ENCODE results near the gene UCN. TPM values are rescaled to one million over a fixed set of nuclear protein-coding genes. Genes with fewer than 3 reads are reported as not detected.
A peak's percentile ranks its signal among the peaks of the same experiment; 100 is the strongest.

The UCN gene
- total and polyA plus RNA-seq, 2 of the 4 experiments (the other 2 are of a cell fraction), result 0.22 TPM; not detected in 1

DNA sequence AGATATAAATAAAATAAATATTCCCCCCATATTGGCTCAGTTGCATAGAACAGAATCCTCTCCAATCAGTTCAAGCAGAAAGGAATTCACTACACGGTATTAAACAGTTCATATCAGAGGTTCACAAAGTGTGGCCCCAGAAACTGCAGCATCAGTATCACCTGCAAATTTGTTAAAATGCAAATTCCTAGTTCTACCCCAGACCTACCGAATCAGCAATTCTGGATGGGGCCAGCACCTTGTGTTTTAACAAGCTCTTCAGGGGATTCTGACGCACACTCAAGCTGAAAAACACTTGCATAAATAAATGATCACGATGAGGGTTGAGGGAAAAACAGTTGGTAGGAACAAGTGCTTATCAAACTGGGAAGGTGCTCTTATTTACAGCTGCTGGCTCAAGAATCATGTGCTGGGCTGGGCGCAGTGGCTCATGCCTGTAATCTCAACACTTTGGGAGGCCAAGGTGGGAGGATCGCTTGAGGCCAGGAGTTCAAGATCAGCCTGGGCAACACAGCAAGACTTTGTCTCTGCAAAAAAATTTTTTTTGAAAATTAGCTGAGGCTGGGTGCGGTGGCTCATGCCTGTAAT, 42.0 kb upstream of the UCN start:
- Histone ChIP-seq H2AK5ac (ENCODE audit: low read depth, low read length) (no peak overlapping the region), H2BK120ac (ENCODE audit: low read depth, low read length) (no peak overlapping the region), H3K27me3 (ENCODE audit: control insufficient read depth, insufficient read depth, low read length) (no peaks in the 10 kb centered on the region), H3K36me3 (ENCODE audit: control insufficient read depth, insufficient read depth, low read length) (no peaks in the 10 kb centered on the region), H4K5ac (ENCODE audit: low read depth, low read length) (no peak overlapping the region), H4K91ac (ENCODE audit: insufficient read depth, low read depth, low read length) (no peak overlapping the region), H3K79me1 (ENCODE audit: low read depth in 1 of 2, low read length in 2 of 2) (peaks cover 27 to 59% of the 10 kb centered on the region in 2 experiments), H3K4ac (ENCODE audit: low read depth, low read length) (no peak overlapping the region), H4K20me1 (ENCODE audit: insufficient read depth, low read length) (peaks cover 8% of the 10 kb centered on the region), H3K56ac (ENCODE audit: extremely low read depth, insufficient read depth, low read length) (no peak overlapping the region), H3K4me2 (ENCODE audit: low read depth, low read length) (no peak overlapping the region), H3K9ac (ENCODE audit: low read depth, low read length) (no peak overlapping the region), H3K9me3 (ENCODE audit: control insufficient read depth, insufficient read depth, low read length) (no peaks in the 10 kb centered on the region), H3K23ac (ENCODE audit: low read depth, low read length) (no peak overlapping the region), H2AFZ (replicated peaks; ENCODE audit: low read length, poor library complexity) (no peak overlapping the region), H3K27ac (ENCODE audit: insufficient read depth, low read length) (no peak overlapping the region), H2BK5ac (ENCODE audit: low read depth, low read length, poor library complexity, severe bottlenecking) (no peak overlapping the region), H2AK9ac (replicated peaks; ENCODE audit: low read depth, low read length, poor library complexity) (no peak overlapping the region), H3K4me1 (ENCODE audit: control insufficient read depth, insufficient read depth, low read length) (peaks cover 3% of the 10 kb centered on the region), H3K9me1 (ENCODE audit: insufficient read depth, low read length) (no peaks in the 10 kb centered on the region), H3K4me3 (ENCODE audit: insufficient read depth, low read depth, low read length) (no peak overlapping the region), H2BK15ac (ENCODE audit: low read depth, low read length) (no peak overlapping the region), H3K18ac (ENCODE audit: low read depth, low read length) (no peak overlapping the region), H2BK20ac (ENCODE audit: low read depth, low read length) (no peak overlapping the region), H3K14ac (replicated peaks; ENCODE audit: low read depth, low read length) (no peak overlapping the region), H4K8ac (ENCODE audit: low read depth in 2 of 2, low read length in 2 of 2) (no peak overlapping the region)
- intact Hi-C loops (cut with micrococcal nuclease) (no loop called here), dilution Hi-C loops (cut with HindIII; ENCODE audit: low sequenced_read_pairs, unreplicated experiment) (no loop called here), in situ Hi-C loops (cut with MboI; ENCODE audit: low sequenced_read_pairs) (no loop called here)
- DNase-seq, result no peak
- ChIA-PET POLR2A (ENCODE audit: unreplicated experiment) (no interaction called here), CTCF (interaction anchor here (0.5 kb wide), 1 partner anchor 53 kb away, joined by 3 read pairs; no protein-coding TSS in a partner anchor)
- no TSS peak for BruUV-seq (replicated peaks)
- WGBS, 2 experiments (ENCODE audit: extremely low coverage in 2 of 2, insufficient read length in 1 of 2), result 90% methylated on average over 2 of the region's 7 CpGs; no CpG with 5 or more reads in 1 of the 2 experiments
- no peak for ATAC-seq (ENCODE audit: low read depth)
- TF ChIP-seq MAFK (IDR thresholded peaks at IDR 0.05; ENCODE audit: low read depth, low read length) (peak; percentile 12; the same call in 1 of the 2 replicates), MAZ (IDR thresholded peaks at IDR 0.05; ENCODE audit: borderline replicate concordance, low read depth, low read length) (no peak)

All from IMR-90 (cell line).